ENCODE data around the gene HORMAD2.

Gene HORMAD2

GRCh38 chr22:30226192-30226832 is 146.0 kb downstream of the HORMAD2 start:
- Histone ChIP-seq H3K27me3 (ENCODE audit: control insufficient read depth, insufficient read depth, low read length) (no peaks in the 10 kb centered on the region), H3K4me2 (ENCODE audit: low read length) (no peak overlapping the region), H3K9me3 (replicated peaks; ENCODE audit: low read length) (no peaks in the 10 kb centered on the region), H3K4me3 (ENCODE audit: low read length) (no peak overlapping the region), H3K36me3 (ENCODE audit: insufficient read depth, low read length) (no peaks in the 10 kb centered on the region), H3K9ac (ENCODE audit: low read depth, low read length) (no peak overlapping the region), H3K4me1 (ENCODE audit: control insufficient read depth, insufficient read depth, low read length) (peaks cover 10% of the 10 kb centered on the region)

Data from skeletal muscle satellite cell (primary cell).